Activated T-cell treated with anti-CD3 and anti-CD28 coated beads, Interleukin-2, amount 50 U/mL, for 48 hours (primary cell): ENCODE data around the gene SORCS2.

ENCODE experiments used
- DNase-seq, 2 experiments: peaks; one replicate each; pipeline ENCODE4 v3.0.0-alpha.2; 2020

Gene SORCS2

GRCh38 chr4:7342223-7343080 is 150.1 kb downstream of the SORCS2 start:
- DNase-seq = no peak

- DNase-seq = no peak
Measured at GRCh38 chr4:7343081-7343655, 150.8 kb downstream of the SORCS2 start.

- DNase-seq = no peak
Measured at GRCh38 chr4:7343950-7344349, 151.6 kb downstream of the SORCS2 start.

- no peak for DNase-seq
Measured at GRCh38 chr4:7344636-7345155, 152.4 kb downstream of the SORCS2 start.

GRCh38 chr4:7347981-7348380 is 155.6 kb downstream of the SORCS2 start:
- DNase-seq = no peak

- no peak for DNase-seq
Measured at GRCh38 chr4:7348946-7349900, 156.9 kb downstream of the SORCS2 start.

- DNase-seq = no peak
Measured at GRCh38 chr4:7350396-7350795, 158.1 kb downstream of the SORCS2 start.

- DNase-seq = no peak
Measured at GRCh38 chr4:7351014-7351413, 158.7 kb downstream of the SORCS2 start.

- no peak for DNase-seq
Measured at GRCh38 chr4:7352486-7352885, 160.1 kb downstream of the SORCS2 start.

GRCh38 chr4:7353046-7353790 is 160.9 kb downstream of the SORCS2 start:
- DNase-seq = no peak

GRCh38 chr4:7353846-7354610 is 161.7 kb downstream of the SORCS2 start:
- DNase-seq = no peak

GRCh38 chr4:7354927-7355326 is 162.6 kb downstream of the SORCS2 start:
- no peak for DNase-seq

- no peak for DNase-seq
Measured at GRCh38 chr4:7355795-7356194, 163.5 kb downstream of the SORCS2 start.

GRCh38 chr4:7356667-7357310 is 164.5 kb downstream of the SORCS2 start:
- DNase-seq = no peak

GRCh38 chr4:7357323-7357722 is 165.0 kb downstream of the SORCS2 start:
- no peak for DNase-seq

GRCh38 chr4:7358100-7358735 is 165.9 kb downstream of the SORCS2 start:
- DNase-seq = no peak

- no peak for DNase-seq
Measured at GRCh38 chr4:7359400-7360062, 167.2 kb downstream of the SORCS2 start.

GRCh38 chr4:7360806-7361205 is 168.5 kb downstream of the SORCS2 start:
- no peak for DNase-seq

- no peak for DNase-seq
Measured at GRCh38 chr4:7361280-7361895, 169.1 kb downstream of the SORCS2 start.
